Stimulated activated CD4-positive, alpha-beta T cell treated with anti-CD3 and anti-CD28 coated beads, TNF-alpha, amount 100 ng/mL, for 1 hour (primary cell): ENCODE results near the gene GRIK1.

Experiments
- DNase-seq, 3 donors: peaks; one replicate each; pipeline ENCODE4 v3.0.0-alpha.2; 2020; ENCODE audit warnings: low read depth in 3 of 3, low spot score in 1 of 3

Gene GRIK1

DNA sequence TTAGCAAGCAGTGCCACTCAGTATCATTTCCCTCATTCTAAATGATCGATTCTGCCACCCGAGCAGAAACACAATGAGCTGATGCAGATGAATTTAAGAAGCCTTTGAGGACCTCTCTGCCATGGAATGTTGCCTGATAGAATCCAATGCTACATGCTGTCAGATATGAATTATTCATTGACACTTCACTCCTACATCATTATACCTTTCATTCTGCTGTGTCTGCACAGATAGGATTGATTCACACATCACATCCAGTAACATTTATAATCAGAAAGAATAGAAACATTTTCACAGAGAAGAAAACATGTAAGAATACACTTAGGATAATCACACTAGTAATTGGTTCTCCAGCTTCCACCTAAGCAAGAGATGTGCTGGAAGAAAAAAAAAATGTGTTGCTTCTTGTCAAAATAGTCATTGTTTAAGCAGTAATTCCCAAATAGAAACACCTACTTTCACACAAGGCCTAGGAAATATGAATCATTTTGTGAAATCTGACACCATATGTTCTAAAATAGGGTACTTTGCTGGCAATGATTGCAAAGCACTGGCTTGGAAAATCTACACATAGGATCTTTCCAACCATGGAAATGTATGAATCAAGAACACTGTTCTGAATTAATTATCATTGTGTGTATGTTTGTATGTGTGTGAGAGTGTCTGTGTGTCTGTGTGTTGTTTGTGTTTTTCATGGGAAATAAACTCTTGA is 110.1 kb downstream of the GRIK1 start:
- DNase-seq = no peak

- no peak for DNase-seq
Observed at GRCh38 chr21:29827647-29828046, 112.1 kb downstream of the GRIK1 start.

- DNase-seq = no peak
Observed at GRCh38 chr21:29827236-29827635, 112.6 kb downstream of the GRIK1 start.

GRCh38 chr21:29826386-29826785 is 113.4 kb downstream of the GRIK1 start:
- DNase-seq = no peak

DNA sequence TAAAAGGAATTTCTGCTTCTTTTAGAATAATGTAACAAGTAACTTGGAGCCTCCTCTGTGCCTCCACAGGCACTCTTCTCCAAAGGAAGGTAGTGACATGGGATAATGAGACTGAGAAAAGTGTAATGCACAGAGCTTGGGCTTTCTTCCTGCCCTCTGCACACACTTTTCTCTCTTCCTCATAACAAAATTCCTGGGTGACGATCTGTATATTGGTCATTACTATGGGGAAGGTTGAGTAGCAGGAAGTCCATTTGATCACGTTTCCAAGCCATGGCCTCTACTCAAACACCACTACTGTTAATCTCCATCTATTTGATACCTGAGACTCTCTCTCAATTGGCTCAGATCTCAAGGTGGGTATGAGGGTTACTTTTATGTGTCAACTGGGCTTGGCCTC is 113.9 kb downstream of the GRIK1 start:
- no peak for DNase-seq

DNA sequence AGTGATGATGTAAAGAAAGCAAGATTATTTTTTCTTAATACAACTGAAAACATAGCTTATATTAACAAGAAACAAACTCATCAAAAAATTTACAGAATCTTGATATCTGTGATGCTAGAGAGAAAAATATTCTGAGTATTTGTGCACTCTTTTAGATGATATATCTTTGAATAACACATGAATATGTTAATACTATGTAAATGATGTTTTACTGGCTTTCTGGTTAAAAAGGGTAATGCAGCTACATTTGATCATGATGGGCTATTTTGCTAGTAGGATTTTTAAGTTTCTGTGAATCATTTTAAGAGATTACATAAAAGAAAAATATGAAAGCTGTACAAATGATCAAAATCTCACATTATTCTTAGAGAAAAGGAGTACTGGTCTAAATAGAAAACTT is 114.5 kb downstream of the GRIK1 start:
- DNase-seq = no peak

DNA sequence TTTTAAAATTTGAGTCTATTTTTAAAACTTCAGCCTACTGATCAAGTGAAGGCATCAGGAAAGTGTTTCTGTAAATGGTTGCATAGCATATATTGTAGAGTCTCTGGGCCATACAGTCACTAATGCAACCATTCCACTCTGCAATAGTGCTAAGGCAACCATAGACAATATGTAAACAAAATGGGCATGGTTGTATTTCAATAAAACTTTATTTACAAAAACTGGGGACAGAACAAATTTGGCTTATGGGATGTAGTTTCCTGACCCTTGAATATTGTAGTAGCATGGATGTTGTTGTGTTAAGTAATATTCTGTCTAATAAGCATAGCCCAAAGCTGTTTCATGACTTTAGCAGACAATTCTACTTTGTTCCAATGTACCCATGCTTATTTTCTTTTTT is 117.7 kb downstream of the GRIK1 start:
- no peak for DNase-seq

GRCh38 chr21:29821230-29821629 is 118.6 kb downstream of the GRIK1 start:
- no peak for DNase-seq

GRCh38 chr21:29819675-29820326 is 120.0 kb downstream of the GRIK1 start:
- no peak for DNase-seq

DNA sequence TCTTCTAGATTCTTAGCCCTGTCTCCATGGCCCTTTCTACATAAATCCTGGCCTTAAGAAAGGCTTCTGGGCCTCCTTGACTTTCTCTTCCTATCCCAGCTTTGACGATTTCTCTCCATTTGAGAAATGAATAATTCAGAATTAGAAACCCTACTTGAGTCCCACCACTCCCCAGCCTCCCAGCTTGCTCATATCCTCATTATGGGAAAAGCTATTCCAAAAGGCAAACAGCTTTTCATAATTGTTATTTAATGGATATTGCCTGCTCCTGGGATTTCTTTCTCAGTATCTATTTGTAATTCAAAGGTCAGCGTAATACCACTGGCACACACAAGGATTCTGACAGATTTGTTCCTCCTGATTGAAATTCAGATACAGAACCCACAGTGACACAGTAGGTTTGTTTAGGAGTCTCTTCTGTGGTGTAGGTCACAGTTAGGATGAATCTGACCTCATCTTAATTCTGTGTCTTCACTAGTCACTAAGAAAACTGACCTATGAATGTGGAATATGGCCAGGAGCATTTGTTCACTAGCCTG is 121.3 kb downstream of the GRIK1 start:
- no peak for DNase-seq

GRCh38 chr21:29817450-29817849 is 122.3 kb downstream of the GRIK1 start:
- DNase-seq = no peak

- no peak for DNase-seq
Observed at GRCh38 chr21:29812947-29813346, 126.8 kb downstream of the GRIK1 start.

GRCh38 chr21:29810871-29811270 is 128.9 kb downstream of the GRIK1 start:
- no peak for DNase-seq

GRCh38 chr21:29808153-29808552 is 131.6 kb downstream of the GRIK1 start:
- DNase-seq = no peak

- no peak for DNase-seq
Observed at GRCh38 chr21:29805105-29805504, 134.7 kb downstream of the GRIK1 start.

DNA sequence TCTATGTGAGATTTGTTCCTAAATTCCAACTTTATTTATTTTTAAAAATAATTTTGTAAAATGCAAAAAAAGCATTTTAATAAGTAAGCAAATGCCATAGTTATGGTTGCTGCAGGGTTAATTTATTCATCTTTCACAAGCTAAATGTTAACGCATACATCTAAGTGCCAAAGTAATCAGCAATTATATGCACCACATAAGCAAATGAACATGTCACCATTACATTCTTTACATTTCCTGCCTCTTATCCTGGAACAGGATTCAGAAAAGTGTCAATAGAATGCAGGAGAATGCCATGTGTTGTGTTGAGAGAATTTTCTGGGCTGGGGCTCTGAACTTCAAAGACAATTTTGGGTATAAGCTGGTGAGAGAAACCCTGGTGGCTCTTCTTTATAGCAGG is 136.6 kb downstream of the GRIK1 start:
- DNase-seq = no peak

- no peak for DNase-seq
Observed at GRCh38 chr21:29801122-29801521, 138.7 kb downstream of the GRIK1 start.

GRCh38 chr21:29800056-29800455 is 139.7 kb downstream of the GRIK1 start:
- no peak for DNase-seq

DNA sequence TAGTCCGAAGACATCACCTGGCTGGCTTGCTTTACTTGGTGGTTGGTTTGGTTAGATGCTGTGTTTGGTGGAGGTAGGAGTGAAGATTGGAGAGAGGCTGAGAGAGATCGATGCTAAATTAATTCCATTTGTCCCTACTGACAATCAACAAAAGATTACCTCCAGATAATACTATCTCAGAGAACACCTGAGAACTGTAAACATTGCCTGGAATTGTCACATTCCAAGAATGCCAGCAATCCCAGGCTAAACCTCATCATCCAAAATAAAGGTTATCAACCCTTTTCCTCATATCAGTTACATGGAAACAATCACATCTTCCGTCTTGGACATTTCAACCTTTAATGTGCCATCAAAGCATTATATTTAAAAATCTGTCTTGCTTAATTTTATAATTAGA is 141.0 kb downstream of the GRIK1 start:
- DNase-seq = no peak

DNA sequence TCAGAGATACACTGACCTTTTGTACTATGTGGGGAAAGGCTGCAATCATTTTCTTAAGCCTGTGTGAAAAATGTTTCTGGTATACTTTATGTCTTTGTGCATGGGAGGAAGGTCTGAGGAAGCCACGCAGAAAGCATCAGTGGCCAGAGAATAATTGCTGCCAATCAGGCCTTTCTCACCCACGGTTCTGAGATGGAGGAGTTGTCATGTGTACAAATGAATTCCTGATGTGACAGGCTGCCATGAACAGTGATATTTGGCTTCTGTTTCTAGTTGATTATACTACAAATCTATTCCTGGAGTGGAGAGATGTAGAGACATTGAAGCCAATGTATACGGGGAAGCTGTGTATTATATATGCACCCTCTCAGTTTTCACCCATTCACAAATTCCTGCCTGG is 142.6 kb downstream of the GRIK1 start:
- DNase-seq = no peak

GRCh38 chr21:29793712-29794111 is 146.1 kb downstream of the GRIK1 start:
- no peak for DNase-seq

DNA sequence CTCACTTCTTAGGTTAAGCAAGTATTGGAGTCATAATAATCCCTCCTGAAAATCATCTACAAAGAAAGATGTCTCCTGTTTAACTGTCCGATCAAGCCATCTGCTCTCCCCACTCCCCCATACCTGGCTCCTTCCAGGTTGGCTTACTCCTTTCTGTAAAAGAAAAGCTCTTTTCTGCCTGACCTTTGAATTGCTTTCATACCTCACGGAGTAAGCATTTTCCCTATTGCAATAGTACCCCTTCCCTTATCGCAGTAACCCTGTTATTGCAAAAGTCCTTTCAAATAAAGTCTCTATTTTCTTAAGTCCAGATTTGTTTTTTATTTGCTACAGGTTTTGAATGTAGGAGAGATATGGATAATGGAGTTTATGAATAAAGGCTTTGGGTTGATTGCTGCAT is 150.4 kb downstream of the GRIK1 start:
- no peak for DNase-seq

DNA sequence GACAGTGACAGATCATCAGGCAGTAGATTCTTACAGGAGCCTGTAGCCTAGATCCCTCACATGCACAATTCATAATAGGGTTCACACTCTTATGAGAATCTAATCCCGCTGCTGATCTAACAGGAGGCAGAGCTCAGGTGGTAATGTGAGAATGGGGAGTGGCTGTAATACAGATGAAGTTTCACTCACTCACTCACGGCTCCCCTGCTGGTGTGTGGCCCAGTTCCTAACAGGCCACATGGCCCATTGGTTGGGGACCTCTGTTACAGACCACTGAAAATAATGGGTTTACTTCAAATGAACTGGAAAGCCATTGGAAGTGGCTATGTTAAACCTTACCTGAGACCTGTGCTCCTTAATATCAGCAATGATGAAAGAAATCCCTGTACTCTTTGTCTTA is 151.0 kb downstream of the GRIK1 start:
- DNase-seq = no peak
